ENCODE measurements around the gene TP53BP2. TPM values are rescaled to one million over a fixed set of nuclear protein-coding genes. Genes with fewer than 3 reads are reported as not detected.

Gene TP53BP2
- total RNA-seq, 1 donor from 2014 or later: 59.2 TPM

GRCh38 chr1:223885614-223886013, 39.9 kb upstream of the TP53BP2 start:
- no peak for TF ChIP-seq CTCF (IDR thresholded peaks at IDR 0.05; ENCODE audit: unreplicated experiment)
- Mint-ChIP-seq H3K9me3 (ENCODE audit: low read depth) (no peaks in the 10 kb centered on the region), H3K27ac (no peak overlapping the region), H3K4me3 (ENCODE audit: low read depth) (no peak overlapping the region), H3K27me3 (peaks cover 3% of the 10 kb centered on the region), H3K4me1 (ENCODE audit: low read depth) (peaks cover 10% of the 10 kb centered on the region), H3K36me3 (ENCODE audit: insufficient read depth) (no peaks in the 10 kb centered on the region)
- DNase-seq (ENCODE audit: low spot score, unreplicated experiment): no peak

DNA sequence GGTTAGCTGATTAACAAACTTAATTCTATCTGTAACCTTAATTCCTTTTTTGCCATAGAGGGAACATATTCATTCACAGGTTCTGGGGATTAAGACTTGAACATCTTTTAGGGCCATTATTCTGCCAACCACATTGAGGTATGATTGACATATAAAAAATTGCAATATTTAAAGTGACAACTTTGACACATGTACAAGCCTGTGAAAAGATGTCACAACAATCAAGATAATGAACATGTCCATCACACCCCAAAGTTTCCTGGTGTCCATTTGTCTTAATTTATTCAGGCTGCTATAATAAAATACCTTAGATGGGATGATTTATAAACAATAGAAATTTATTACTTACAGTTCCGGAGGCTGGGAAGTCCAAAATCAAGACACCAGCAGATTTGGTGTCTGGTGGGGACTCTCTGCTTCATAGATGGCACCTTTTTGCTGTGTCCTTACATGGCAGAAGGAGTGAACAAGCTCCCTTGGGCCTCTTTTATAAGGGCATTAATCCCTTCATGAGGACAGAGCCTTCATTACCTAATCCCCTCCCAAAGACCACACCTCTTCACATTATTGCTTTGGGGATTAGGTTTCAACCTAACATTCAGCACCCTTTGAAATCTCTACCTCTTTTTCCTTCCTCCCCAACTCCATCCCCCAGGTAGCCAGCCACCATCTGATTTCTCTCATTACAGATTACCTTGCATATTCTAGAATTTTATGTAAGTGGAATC, 33.0 kb upstream of the TP53BP2 start:
- Mint-ChIP-seq H3K36me3 (ENCODE audit: insufficient read depth) (no peaks in the 10 kb centered on the region), H3K27me3 (no peaks in the 10 kb centered on the region), H3K27ac (no peak overlapping the region), H3K4me1 (ENCODE audit: low read depth) (no peaks in the 10 kb centered on the region), H3K4me3 (ENCODE audit: low read depth) (no peak overlapping the region), H3K9me3 (ENCODE audit: low read depth) (peaks cover 4% of the 10 kb centered on the region)
- DNase-seq (ENCODE audit: low spot score, unreplicated experiment): no peak
- TF ChIP-seq CTCF (IDR thresholded peaks at IDR 0.05; ENCODE audit: unreplicated experiment): no peak

GRCh38 chr1:223877804-223878203, 32.1 kb upstream of the TP53BP2 start:
- no peak for TF ChIP-seq CTCF (IDR thresholded peaks at IDR 0.05; ENCODE audit: unreplicated experiment)
- no peaks in the 10 kb centered on the region for H3K36me3 Mint-ChIP-seq (ENCODE audit: insufficient read depth)
- no peaks in the 10 kb centered on the region for H3K27me3 Mint-ChIP-seq
- no peak for DNase-seq (ENCODE audit: low spot score, unreplicated experiment)
- no peak overlapping the region for H3K27ac Mint-ChIP-seq
- H3K9me3 Mint-ChIP-seq (ENCODE audit: low read depth): peaks cover 4% of the 10 kb centered on the region
- no peak overlapping the region for H3K4me3 Mint-ChIP-seq (ENCODE audit: low read depth)
- H3K4me1 Mint-ChIP-seq (ENCODE audit: low read depth): no peaks in the 10 kb centered on the region

DNA sequence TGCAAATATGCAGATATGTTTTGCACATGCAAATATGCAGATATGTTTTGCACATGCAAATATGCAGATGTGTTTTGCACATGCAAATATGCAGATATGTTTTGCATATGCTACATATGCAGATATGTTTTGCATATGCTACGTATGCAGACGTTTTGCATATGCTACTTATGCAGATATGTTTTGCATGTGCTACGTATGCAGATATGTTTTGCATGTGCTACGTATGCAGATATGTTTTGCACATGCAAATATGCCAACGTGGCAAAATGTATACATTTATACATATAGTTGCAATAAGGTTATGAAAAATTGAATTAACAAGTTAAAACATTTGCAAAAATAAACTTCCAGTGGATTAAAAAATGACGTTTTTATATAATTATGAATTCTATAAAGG, 30.8 kb upstream of the TP53BP2 start:
- DNase-seq (ENCODE audit: low spot score, unreplicated experiment): no peak
- Mint-ChIP-seq H3K9me3 (ENCODE audit: low read depth) (peaks cover 4% of the 10 kb centered on the region), H3K36me3 (ENCODE audit: insufficient read depth) (no peaks in the 10 kb centered on the region), H3K27me3 (no peaks in the 10 kb centered on the region), H3K4me3 (ENCODE audit: low read depth) (no peak overlapping the region), H3K4me1 (ENCODE audit: low read depth) (peaks cover 7% of the 10 kb centered on the region), H3K27ac (no peak overlapping the region)
- TF ChIP-seq CTCF (IDR thresholded peaks at IDR 0.05; ENCODE audit: unreplicated experiment): no peak

- H3K4me3 Mint-ChIP-seq (ENCODE audit: low read depth): no peak overlapping the region
- H3K27ac Mint-ChIP-seq: no peak overlapping the region
- DNase-seq (ENCODE audit: low spot score, unreplicated experiment): no peak
- peaks cover 24% of the 10 kb centered on the region for H3K4me1 Mint-ChIP-seq (ENCODE audit: low read depth)
- H3K27me3 Mint-ChIP-seq: peaks cover 5% of the 10 kb centered on the region
- no peaks in the 10 kb centered on the region for H3K9me3 Mint-ChIP-seq (ENCODE audit: low read depth)
- H3K36me3 Mint-ChIP-seq (ENCODE audit: insufficient read depth): no peaks in the 10 kb centered on the region
- TF ChIP-seq CTCF (IDR thresholded peaks at IDR 0.05; ENCODE audit: unreplicated experiment): no peak
Measured at GRCh38 chr1:223873044-223873443, 27.3 kb upstream of the TP53BP2 start.

Data from progenitor cell of endocrine pancreas (in vitro differentiated cells).